Astrocyte (in vitro differentiated cells and primary cell): ENCODE data around the gene CD24.

ENCODE experiments used
- CTCF ChIP-seq: IDR thresholded peaks from 2 replicates; pipeline ENCODE4 v1.5.1; 2011; ENCODE audit warnings: low read depth, mild to moderate bottlenecking, inconsistent platforms, low read length, moderate library complexity; ENCODE audit not compliant: insufficient read depth
- EZH2 ChIP-seq: IDR thresholded peaks from 2 replicates; pipeline ENCODE4 v1.6.1; 2012; ENCODE audit warnings: mild to moderate bottlenecking, low read length, inconsistent platforms; ENCODE audit not compliant: insufficient read depth

- TF ChIP-seq CTCF (no peak), EZH2 (no peak)
Measured at GRCh38 chr6:106959985-106960384, 14.5 kb downstream of the CD24 start.
